ENCODE results near the gene PIGB.
A peak's percentile ranks its signal among the peaks of the same experiment; 100 is the strongest.
"Not testable (repeated sequence)": the region's sequence is repeated elsewhere in the genome, so short reads cannot be mapped to it uniquely, and the experiment has no call there.

Gene PIGB

DNA sequence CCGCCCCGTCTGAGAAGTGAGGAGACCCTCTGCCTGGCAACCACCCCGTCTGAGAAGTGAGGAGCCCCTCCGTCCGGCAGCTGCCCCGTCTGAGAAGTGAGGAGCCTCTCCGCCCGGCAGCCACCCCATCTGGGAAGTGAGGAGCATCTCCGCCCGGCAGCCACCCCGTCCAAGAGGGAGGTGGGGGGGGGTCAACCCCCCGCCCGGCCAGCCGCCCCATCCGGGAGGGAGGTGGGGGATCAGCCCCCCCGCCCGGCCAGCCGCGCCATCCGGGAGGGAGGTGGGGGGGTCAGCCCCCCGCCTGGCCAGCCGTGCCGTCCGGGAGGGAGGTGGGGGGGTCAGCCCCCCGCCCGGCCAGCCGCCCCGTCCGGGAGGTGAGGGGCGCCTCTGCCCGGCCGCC, 16.2 kb upstream of the PIGB start:
- not testable (repeated sequence) for H3K4me3 ChIP-seq (ENCODE audit: low read depth in 1 of 2, low read length in 2 of 2); H3K36me3 ChIP-seq (ENCODE audit: control insufficient read depth in 1 of 2, insufficient read depth in 2 of 2, low read length in 2 of 2); H3K27ac ChIP-seq (ENCODE audit: low read depth, low read length); H3K9me3 ChIP-seq (ENCODE audit: control insufficient read depth in 1 of 2, low read length in 2 of 2); H3K9ac ChIP-seq (ENCODE audit: low read depth in 1 of 2, low read length in 2 of 2); H3K4me1 ChIP-seq (ENCODE audit: control insufficient read depth in 1 of 2, insufficient read depth in 2 of 2, low read length in 2 of 2); H3K27me3 ChIP-seq (ENCODE audit: control insufficient read depth in 1 of 2, insufficient read depth in 2 of 2, low read length in 2 of 2)

DNA sequence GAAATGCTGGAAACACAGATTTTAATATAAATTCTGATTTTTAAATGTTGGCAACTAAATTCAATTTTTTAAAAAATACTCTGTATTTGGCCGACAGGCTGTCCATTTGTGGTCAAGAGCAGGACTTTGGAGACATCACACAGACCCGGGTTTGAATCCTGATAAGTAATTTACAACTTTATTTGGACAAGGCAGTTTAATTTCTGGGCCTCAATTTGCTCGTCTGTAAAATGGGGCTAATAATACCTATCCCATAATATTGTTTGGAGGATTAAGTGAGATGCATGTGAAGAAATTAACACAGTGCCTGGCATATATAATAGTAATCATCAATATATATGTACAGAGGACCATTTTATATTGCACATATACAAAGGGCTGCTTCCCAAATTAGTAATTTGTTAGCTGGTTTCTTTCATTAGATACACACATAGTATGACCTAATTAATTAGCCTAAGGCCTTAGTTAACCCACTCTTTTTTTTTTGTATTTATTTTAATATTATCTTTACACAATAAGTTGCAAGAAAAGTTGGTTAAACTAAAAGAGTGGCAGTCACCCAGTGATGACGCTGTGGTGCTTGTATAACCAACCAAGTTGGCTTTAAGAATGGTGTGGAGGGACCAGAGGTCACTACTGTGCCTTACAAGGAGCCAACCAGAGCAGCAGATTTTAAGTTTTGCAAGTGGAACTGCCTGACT, 665 bp downstream of the PIGB start:
- no peaks in the 10 kb centered on the region for H3K9me3 ChIP-seq (ENCODE audit: control insufficient read depth in 1 of 2, low read length in 2 of 2)
- peak overlapping the region; percentile 91 to 97 for H3K9ac ChIP-seq (ENCODE audit: low read depth in 1 of 2, low read length in 2 of 2)
- peaks cover 4 to 18% of the 10 kb centered on the region in 2 donors for H3K4me1 ChIP-seq (ENCODE audit: control insufficient read depth in 1 of 2, insufficient read depth in 2 of 2, low read length in 2 of 2)
- H3K27ac ChIP-seq (ENCODE audit: low read depth, low read length): no peak overlapping the region
- H3K36me3 ChIP-seq (ENCODE audit: control insufficient read depth in 1 of 2, insufficient read depth in 2 of 2, low read length in 2 of 2): no peaks in the 10 kb centered on the region
- peak overlapping the region; percentile 93 to 99 for H3K4me3 ChIP-seq (ENCODE audit: low read depth in 1 of 2, low read length in 2 of 2)
- H3K27me3 ChIP-seq (ENCODE audit: control insufficient read depth in 1 of 2, insufficient read depth in 2 of 2, low read length in 2 of 2): no peaks in the 10 kb centered on the region

DNA sequence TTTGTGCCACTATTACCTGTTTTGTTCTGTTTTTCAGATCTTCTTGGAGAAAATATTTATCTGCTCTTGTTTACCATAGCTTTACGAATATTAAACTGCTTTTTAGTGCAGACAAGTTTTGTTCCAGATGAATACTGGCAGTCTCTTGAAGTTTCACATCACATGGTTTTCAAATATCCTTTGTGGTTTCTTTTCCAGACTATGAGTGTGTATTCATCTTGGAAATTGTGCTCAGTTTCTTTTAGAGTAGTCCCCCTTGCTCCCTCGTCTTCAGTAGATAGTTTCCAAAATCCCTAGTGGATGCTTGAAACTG, 1.2 kb downstream of the PIGB start:
- no peaks in the 10 kb centered on the region for H3K27me3 ChIP-seq (ENCODE audit: control insufficient read depth in 1 of 2, insufficient read depth in 2 of 2, low read length in 2 of 2)
- peak overlapping the region; percentile 31 to 99 for H3K4me3 ChIP-seq (ENCODE audit: low read depth in 1 of 2, low read length in 2 of 2)
- peak overlapping the region in 1 of 2 donors; percentile 47 for H3K9ac ChIP-seq (ENCODE audit: low read depth in 1 of 2, low read length in 2 of 2)
- H3K9me3 ChIP-seq (ENCODE audit: control insufficient read depth in 1 of 2, low read length in 2 of 2): no peaks in the 10 kb centered on the region
- no peak overlapping the region for H3K27ac ChIP-seq (ENCODE audit: low read depth, low read length)
- no peaks in the 10 kb centered on the region for H3K36me3 ChIP-seq (ENCODE audit: control insufficient read depth in 1 of 2, insufficient read depth in 2 of 2, low read length in 2 of 2)
- H3K4me1 ChIP-seq (ENCODE audit: control insufficient read depth in 1 of 2, insufficient read depth in 2 of 2, low read length in 2 of 2): peaks cover 4 to 18% of the 10 kb centered on the region in 2 donors

DNA sequence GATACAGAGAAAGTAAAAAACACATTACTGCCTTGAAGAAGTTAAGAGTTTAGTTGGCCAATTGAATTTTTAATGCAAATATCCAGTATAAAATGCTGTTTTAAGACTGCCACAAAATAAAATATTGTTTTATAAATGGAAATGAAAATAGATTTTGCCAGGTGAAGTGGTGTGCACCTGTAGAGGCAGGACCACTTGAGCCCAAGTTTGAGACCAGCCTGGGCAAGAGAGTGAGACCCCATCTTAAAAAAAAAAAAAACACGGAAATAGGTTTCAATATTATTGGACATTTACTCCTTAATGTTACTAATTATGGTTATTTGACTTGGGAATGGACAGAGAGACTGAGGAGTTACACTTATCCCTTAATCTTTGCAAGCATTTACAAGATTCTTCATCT, 1.9 kb downstream of the PIGB start:
- Histone ChIP-seq H3K4me3 (ENCODE audit: low read depth in 1 of 2, low read length in 2 of 2) (no peak overlapping the region), H3K9ac (ENCODE audit: low read depth in 1 of 2, low read length in 2 of 2) (no peak overlapping the region), H3K4me1 (ENCODE audit: control insufficient read depth in 1 of 2, insufficient read depth in 2 of 2, low read length in 2 of 2) (peaks cover 4 to 18% of the 10 kb centered on the region in 2 donors), H3K9me3 (ENCODE audit: control insufficient read depth in 1 of 2, low read length in 2 of 2) (no peaks in the 10 kb centered on the region), H3K27me3 (ENCODE audit: control insufficient read depth in 1 of 2, insufficient read depth in 2 of 2, low read length in 2 of 2) (no peaks in the 10 kb centered on the region), H3K36me3 (ENCODE audit: control insufficient read depth in 1 of 2, insufficient read depth in 2 of 2, low read length in 2 of 2) (no peaks in the 10 kb centered on the region), H3K27ac (ENCODE audit: low read depth, low read length) (no peak overlapping the region)

DNA sequence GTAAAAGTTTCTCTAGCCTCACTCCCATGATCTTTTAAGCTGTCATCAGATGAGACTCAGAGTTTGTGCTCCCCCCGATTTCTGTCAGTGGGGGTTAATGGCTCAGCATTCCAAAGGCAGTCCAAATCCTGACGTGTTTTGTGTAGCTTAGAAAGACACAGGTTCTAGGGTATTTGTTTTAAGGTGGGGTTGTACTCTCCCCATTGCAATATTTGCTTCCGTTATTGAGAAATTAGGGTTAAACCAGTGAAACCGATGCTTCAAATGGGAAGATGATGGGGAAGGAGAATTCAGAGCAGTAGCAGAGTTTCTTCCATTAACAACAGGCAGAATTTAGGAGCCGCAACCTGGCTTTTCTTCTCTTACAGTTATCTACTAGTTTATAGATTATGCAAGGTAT, 3.4 kb downstream of the PIGB start:
- Histone ChIP-seq H3K27ac (ENCODE audit: low read depth, low read length) (no peak overlapping the region), H3K27me3 (ENCODE audit: control insufficient read depth in 1 of 2, insufficient read depth in 2 of 2, low read length in 2 of 2) (no peaks in the 10 kb centered on the region)

DNA sequence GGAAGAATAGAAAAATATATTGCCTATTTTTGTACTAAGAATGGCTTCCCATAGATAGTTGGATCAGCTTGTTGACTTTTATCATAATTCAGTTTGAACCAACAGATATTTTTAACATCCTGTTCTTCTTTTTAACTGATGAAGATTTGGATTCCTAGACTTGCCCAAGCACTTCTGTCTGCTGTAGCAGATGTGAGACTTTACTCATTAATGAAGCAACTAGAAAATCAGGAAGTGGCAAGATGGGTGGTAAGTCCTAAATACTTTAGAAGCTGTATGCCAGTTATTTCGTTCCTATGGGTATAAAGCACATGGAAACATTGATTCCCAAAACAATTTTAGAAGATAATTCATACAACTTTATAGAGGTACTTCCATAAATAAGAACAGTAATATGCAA, 8.4 kb downstream of the PIGB start:
- H3K27ac ChIP-seq (ENCODE audit: low read depth, low read length): no peak overlapping the region

More for the DNA sequence above, 3.4 kb downstream of the PIGB start:
- Histone ChIP-seq H3K4me3 (ENCODE audit: low read depth in 1 of 2, low read length in 2 of 2) (no peak overlapping the region), H3K4me1 (ENCODE audit: control insufficient read depth in 1 of 2, insufficient read depth in 2 of 2, low read length in 2 of 2) (peaks cover 4 to 16% of the 10 kb centered on the region in 2 donors), H3K36me3 (ENCODE audit: control insufficient read depth in 1 of 2, insufficient read depth in 2 of 2, low read length in 2 of 2) (no peaks in the 10 kb centered on the region), H3K9ac (ENCODE audit: low read depth in 1 of 2, low read length in 2 of 2) (no peak overlapping the region), H3K9me3 (ENCODE audit: control insufficient read depth in 1 of 2, low read length in 2 of 2) (no peaks in the 10 kb centered on the region)

DNA sequence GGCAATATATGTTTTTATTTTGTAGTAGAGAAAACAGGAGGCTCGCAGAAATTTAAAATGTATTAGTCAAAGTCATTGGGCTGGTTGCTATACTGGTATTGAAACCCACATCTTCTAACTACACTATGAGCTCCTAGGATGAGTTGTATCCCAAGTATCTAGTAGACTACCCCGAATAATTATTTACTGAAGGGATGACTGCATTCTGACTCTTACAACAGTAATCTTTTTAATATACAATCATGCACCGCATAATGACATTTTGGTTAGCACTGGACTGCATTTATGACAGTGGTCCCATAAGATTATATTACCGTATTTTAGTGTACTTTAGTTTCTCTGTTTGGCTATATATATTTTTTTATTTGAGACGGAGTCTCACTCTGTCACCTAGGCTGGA, 15.3 kb downstream of the PIGB start:
- no peak overlapping the region for H3K27ac ChIP-seq (ENCODE audit: low read depth, low read length)
- no peaks in the 10 kb centered on the region for H3K9me3 ChIP-seq (ENCODE audit: control insufficient read depth in 1 of 2, low read length in 2 of 2)
- no peaks in the 10 kb centered on the region for H3K4me1 ChIP-seq (ENCODE audit: control insufficient read depth in 1 of 2, insufficient read depth in 2 of 2, low read length in 2 of 2)
- H3K27me3 ChIP-seq (ENCODE audit: control insufficient read depth in 1 of 2, insufficient read depth in 2 of 2, low read length in 2 of 2): no peaks in the 10 kb centered on the region
- no peak overlapping the region for H3K9ac ChIP-seq (ENCODE audit: low read depth in 1 of 2, low read length in 2 of 2)
- H3K4me3 ChIP-seq (ENCODE audit: low read depth in 1 of 2, low read length in 2 of 2): no peak overlapping the region
- peaks cover 11 to 41% of the 10 kb centered on the region in 2 donors for H3K36me3 ChIP-seq (ENCODE audit: control insufficient read depth in 1 of 2, insufficient read depth in 2 of 2, low read length in 2 of 2)

More for the DNA sequence above, 8.4 kb downstream of the PIGB start:
- Histone ChIP-seq H3K4me1 (ENCODE audit: control insufficient read depth in 1 of 2, insufficient read depth in 2 of 2, low read length in 2 of 2) (no peaks in the 10 kb centered on the region), H3K36me3 (ENCODE audit: control insufficient read depth in 1 of 2, insufficient read depth in 2 of 2, low read length in 2 of 2) (peaks cover 8 to 16% of the 10 kb centered on the region in 2 donors), H3K4me3 (ENCODE audit: low read depth in 1 of 2, low read length in 2 of 2) (no peak overlapping the region), H3K9ac (ENCODE audit: low read depth in 1 of 2, low read length in 2 of 2) (no peak overlapping the region), H3K27me3 (ENCODE audit: control insufficient read depth in 1 of 2, insufficient read depth in 2 of 2, low read length in 2 of 2) (no peaks in the 10 kb centered on the region), H3K9me3 (ENCODE audit: control insufficient read depth in 1 of 2, low read length in 2 of 2) (no peaks in the 10 kb centered on the region)

DNA sequence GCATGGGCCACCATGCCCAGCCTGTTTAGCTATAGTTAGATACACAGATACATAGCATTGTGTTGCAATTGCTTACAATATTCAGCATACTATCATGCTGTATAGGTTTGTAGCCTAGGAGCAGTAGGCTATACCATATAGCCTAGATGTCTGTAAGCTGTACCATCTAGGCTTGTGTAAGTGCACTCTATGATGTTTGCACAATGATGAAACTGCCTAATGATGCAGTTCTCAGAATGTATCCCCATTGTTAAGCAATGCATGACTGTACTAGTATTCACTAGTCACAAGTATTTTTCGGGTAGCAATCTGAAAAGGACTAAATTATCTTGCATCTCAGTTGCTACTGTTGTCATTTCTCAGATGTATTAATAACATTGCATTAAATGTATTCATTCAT, 16.0 kb downstream of the PIGB start:
- Histone ChIP-seq H3K27me3 (ENCODE audit: control insufficient read depth in 1 of 2, insufficient read depth in 2 of 2, low read length in 2 of 2) (no peaks in the 10 kb centered on the region), H3K36me3 (ENCODE audit: control insufficient read depth in 1 of 2, insufficient read depth in 2 of 2, low read length in 2 of 2) (peaks cover 9 to 41% of the 10 kb centered on the region in 2 donors), H3K9ac (ENCODE audit: low read depth in 1 of 2, low read length in 2 of 2) (no peak overlapping the region), H3K9me3 (ENCODE audit: control insufficient read depth in 1 of 2, low read length in 2 of 2) (no peaks in the 10 kb centered on the region), H3K27ac (ENCODE audit: low read depth, low read length) (no peak overlapping the region), H3K4me1 (ENCODE audit: control insufficient read depth in 1 of 2, insufficient read depth in 2 of 2, low read length in 2 of 2) (no peaks in the 10 kb centered on the region), H3K4me3 (ENCODE audit: low read depth in 1 of 2, low read length in 2 of 2) (no peak overlapping the region)

DNA sequence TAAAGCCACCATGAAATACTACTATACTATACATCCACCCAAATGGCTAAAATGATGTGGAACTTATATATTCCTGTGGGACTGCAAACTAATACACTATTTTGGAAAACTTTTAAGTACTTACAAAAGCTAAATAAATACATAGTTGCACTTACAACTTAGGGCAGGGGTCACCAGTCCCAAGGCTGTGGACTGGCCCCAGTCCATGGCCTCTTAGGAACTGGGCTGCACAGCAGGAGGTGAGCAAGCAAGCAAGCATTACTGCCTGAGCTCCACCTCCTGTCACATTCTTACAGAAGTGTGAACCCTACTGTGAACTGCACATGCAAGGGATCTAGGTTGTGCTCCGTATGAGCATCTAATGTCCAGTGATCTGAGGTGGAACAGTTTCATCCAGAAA, 18.1 kb downstream of the PIGB start:
- no peak overlapping the region for H3K27ac ChIP-seq (ENCODE audit: low read depth, low read length)
- peaks cover 3 to 29% of the 10 kb centered on the region in 2 donors for H3K36me3 ChIP-seq (ENCODE audit: control insufficient read depth in 1 of 2, insufficient read depth in 2 of 2, low read length in 2 of 2)
- no peak overlapping the region for H3K4me3 ChIP-seq (ENCODE audit: low read depth in 1 of 2, low read length in 2 of 2)
- no peaks in the 10 kb centered on the region for H3K4me1 ChIP-seq (ENCODE audit: control insufficient read depth in 1 of 2, insufficient read depth in 2 of 2, low read length in 2 of 2)
- no peaks in the 10 kb centered on the region for H3K27me3 ChIP-seq (ENCODE audit: control insufficient read depth in 1 of 2, insufficient read depth in 2 of 2, low read length in 2 of 2)
- no peaks in the 10 kb centered on the region for H3K9me3 ChIP-seq (ENCODE audit: control insufficient read depth in 1 of 2, low read length in 2 of 2)
- H3K9ac ChIP-seq (ENCODE audit: low read depth in 1 of 2, low read length in 2 of 2): no peak overlapping the region

DNA sequence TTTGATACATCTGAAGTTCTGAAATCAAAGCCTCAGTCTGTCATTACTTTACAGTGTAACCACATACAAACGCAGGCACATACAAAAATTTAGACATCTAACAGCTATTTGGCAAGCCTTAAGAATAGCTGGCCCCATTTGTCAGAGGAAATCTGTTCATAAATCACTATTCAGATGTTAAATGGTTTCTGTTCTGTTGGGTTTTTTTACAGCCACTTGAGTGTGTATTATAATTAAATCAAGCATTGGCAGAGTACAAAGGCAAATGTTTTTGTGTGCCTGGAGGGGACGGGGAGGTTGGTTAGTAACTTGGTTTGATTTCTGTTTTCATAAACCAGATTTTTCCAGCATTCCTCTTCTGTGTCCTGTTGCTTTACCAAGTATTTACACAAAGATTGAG, 24.1 kb downstream of the PIGB start:
- Histone ChIP-seq H3K4me3 (ENCODE audit: low read depth in 1 of 2, low read length in 2 of 2) (no peak overlapping the region), H3K4me1 (ENCODE audit: control insufficient read depth in 1 of 2, insufficient read depth in 2 of 2, low read length in 2 of 2) (no peaks in the 10 kb centered on the region), H3K36me3 (ENCODE audit: control insufficient read depth in 1 of 2, insufficient read depth in 2 of 2, low read length in 2 of 2) (peaks cover 12 to 13% of the 10 kb centered on the region in 2 donors), H3K27ac (ENCODE audit: low read depth, low read length) (no peak overlapping the region), H3K27me3 (ENCODE audit: control insufficient read depth in 1 of 2, insufficient read depth in 2 of 2, low read length in 2 of 2) (no peaks in the 10 kb centered on the region), H3K9me3 (ENCODE audit: control insufficient read depth in 1 of 2, low read length in 2 of 2) (no peaks in the 10 kb centered on the region), H3K9ac (ENCODE audit: low read depth in 1 of 2, low read length in 2 of 2) (no peak overlapping the region)

DNA sequence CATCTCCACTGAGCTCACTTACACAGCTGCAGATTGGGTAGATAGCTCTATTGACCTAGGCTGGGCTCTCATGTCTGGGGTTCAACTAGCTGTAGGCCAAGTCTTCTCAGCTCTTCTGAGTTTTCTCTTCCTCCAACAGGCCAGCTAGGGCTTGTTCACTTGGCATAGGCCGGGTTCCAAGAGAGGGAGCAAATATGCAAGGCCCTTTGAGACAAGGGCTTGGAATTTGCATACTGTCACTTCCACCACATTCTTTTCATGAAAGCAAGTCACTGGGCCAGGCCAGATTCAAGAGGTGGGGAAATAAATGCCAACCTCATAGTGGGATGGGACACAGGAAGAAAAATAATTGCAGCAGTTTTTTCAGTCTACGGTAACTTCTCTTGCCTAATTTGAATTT, 25.2 kb downstream of the PIGB start:
- Histone ChIP-seq H3K27ac (ENCODE audit: low read depth, low read length) (no peak overlapping the region), H3K4me1 (ENCODE audit: control insufficient read depth in 1 of 2, insufficient read depth in 2 of 2, low read length in 2 of 2) (no peaks in the 10 kb centered on the region), H3K36me3 (ENCODE audit: control insufficient read depth in 1 of 2, insufficient read depth in 2 of 2, low read length in 2 of 2) (peaks cover 12% of the 10 kb centered on the region in 2 donors)

More for the DNA sequence above, 25.2 kb downstream of the PIGB start:
- Histone ChIP-seq H3K9ac (ENCODE audit: low read depth in 1 of 2, low read length in 2 of 2) (no peak overlapping the region), H3K9me3 (ENCODE audit: control insufficient read depth in 1 of 2, low read length in 2 of 2) (no peaks in the 10 kb centered on the region), H3K27me3 (ENCODE audit: control insufficient read depth in 1 of 2, insufficient read depth in 2 of 2, low read length in 2 of 2) (no peaks in the 10 kb centered on the region), H3K4me3 (ENCODE audit: low read depth in 1 of 2, low read length in 2 of 2) (no peak overlapping the region)
